ENCODE data around the gene OLFML2A. TPM values are rescaled to one million over a fixed set of nuclear protein-coding genes. Genes with fewer than 3 reads are reported as not detected.
A peak's percentile ranks its signal among the peaks of the same experiment; 100 is the strongest.

OLFML2A gene
- total and polyA plus RNA-seq, 2 of the 4 experiments (the other 2 are of a cell fraction): 2.0 to 5.9 TPM

GRCh38 chr9:124771021-124771866, 5.7 kb upstream of the OLFML2A start, which contains the start of gene NR6A1:
Gene NR6A1 (minus strand): TSS chr9:124771311.
- Histone ChIP-seq H3K9me1 (ENCODE audit: insufficient read depth, low read length) (no peaks in the 10 kb centered on the region), H3K9ac (ENCODE audit: low read depth, low read length) (peak within 1 kb of the TSS; percentile 31; the same call in 1 of the 2 replicates), H2AFZ (replicated peaks; ENCODE audit: low read length, poor library complexity) (peak within 1 kb of the TSS; percentile 92), H3K23ac (ENCODE audit: low read depth, low read length) (peak within 1 kb of the TSS; percentile 97; the same call in 1 of the 2 replicates), H4K20me1 (ENCODE audit: insufficient read depth, low read length) (peaks cover 12% of the 10 kb centered on the region), H2AK5ac (ENCODE audit: low read depth, low read length) (peak within 1 kb of the TSS; percentile 40; the same call in 1 of the 2 replicates), H3K56ac (ENCODE audit: extremely low read depth, insufficient read depth, low read length) (peak within 1 kb of the TSS; percentile 99), H3K4me1 (ENCODE audit: control insufficient read depth, insufficient read depth, low read length) (peaks cover 2% of the 10 kb centered on the region; the same call in 1 of the 2 replicates), H3K14ac (replicated peaks; ENCODE audit: low read depth, low read length) (peak within 1 kb of the TSS; percentile 94), H3K4me2 (ENCODE audit: low read depth, low read length) (peak within 1 kb of the TSS; percentile 80), H4K8ac (ENCODE audit: low read depth in 2 of 2, low read length in 2 of 2) (peak within 1 kb of the TSS in 1 of 2 experiments; percentile 88; a peak in 3 of 4 replicates), H4K5ac (ENCODE audit: low read depth, low read length) (no peak within 1 kb of the TSS), H3K4me3 (ENCODE audit: insufficient read depth, low read depth, low read length) (peak within 1 kb of the TSS; percentile 58), H2BK15ac (ENCODE audit: low read depth, low read length) (peak within 1 kb of the TSS; percentile 100), H3K27me3 (ENCODE audit: control insufficient read depth, insufficient read depth, low read length) (peaks cover 40% of the 10 kb centered on the region), H3K9me3 (ENCODE audit: control insufficient read depth, insufficient read depth, low read length) (no peaks in the 10 kb centered on the region), H3K79me1 (ENCODE audit: low read depth in 1 of 2, low read length in 2 of 2) (no peaks in the 10 kb centered on the region), H3K4ac (ENCODE audit: low read depth, low read length) (peak within 1 kb of the TSS; percentile 85; the same call in 1 of the 2 replicates), H2BK120ac (ENCODE audit: low read depth, low read length) (peak within 1 kb of the TSS; percentile 100), H3K27ac (ENCODE audit: insufficient read depth, low read length) (peak within 1 kb of the TSS; percentile 16), H2BK20ac (ENCODE audit: low read depth, low read length) (peak within 1 kb of the TSS; percentile 100), H3K18ac (ENCODE audit: low read depth, low read length) (peak within 1 kb of the TSS; percentile 51), H2BK5ac (ENCODE audit: low read depth, low read length, poor library complexity, severe bottlenecking) (peak within 1 kb of the TSS; percentile 11), H2AK9ac (replicated peaks; ENCODE audit: low read depth, low read length, poor library complexity) (peak within 1 kb of the TSS; percentile 80), H4K91ac (ENCODE audit: insufficient read depth, low read depth, low read length) (peak within 1 kb of the TSS; percentile 81), H3K36me3 (ENCODE audit: control insufficient read depth, insufficient read depth, low read length) (no peaks in the 10 kb centered on the region)
- ATAC-seq (ENCODE audit: low read depth) (peak; percentile 93), DNase-seq (peak; percentile 95)
- ChIA-PET POLR2A (ENCODE audit: unreplicated experiment) (interaction anchor here (0.6 kb wide), 1 partner anchor 77 kb away, joined by 9 read pairs; no protein-coding TSS in a partner anchor), CTCF (interaction anchor here (0.6 to 9.5 kb wide), 8 partner anchors 10 to 112 kb away, joined by 3 to 165 read pairs (median 4); partner anchors contain the start of gene WDR38)
- whole genome bisulfite sequencing, 2 experiments (ENCODE audit: extremely low coverage in 2 of 2, insufficient read length in 1 of 2): 0% methylated on average over 35 of the region's 82 CpGs; no CpG with 5 or more reads in 1 of the 2 experiments
- intact Hi-C loops (cut with micrococcal nuclease): no loop called here
- in situ Hi-C loops (cut with MboI; ENCODE audit: low sequenced_read_pairs): loop anchor here (5.0 to 10.0 kb wide), 3 partner anchors 81 to 601 kb away; partner anchors contain the start of genes SCAI and WDR38
- dilution Hi-C loops (cut with HindIII; ENCODE audit: low sequenced_read_pairs, unreplicated experiment): no loop called here
- no TSS peak for BruUV-seq (replicated peaks)
- peak; percentile 57 for TF ChIP-seq FOS (IDR thresholded peaks at IDR 0.05; ENCODE audit: low read depth, low read length)
- TF ChIP-seq CHD1 (IDR thresholded peaks at IDR 0.05; ENCODE audit: low read depth, low read length): peak; percentile 99; the same call in 1 of the 2 replicates
- peak; percentile 91 for TF ChIP-seq USF2 (IDR thresholded peaks at IDR 0.05; ENCODE audit: low read depth, low read length)
- TF ChIP-seq POLR2A (IDR thresholded peaks at IDR 0.05; ENCODE audit: low read depth, low read length): no peak
- TF ChIP-seq NFE2L2 (IDR thresholded peaks at IDR 0.05; ENCODE audit: low read depth, low read length): no peak
- peak; percentile 93 for TF ChIP-seq MAZ (IDR thresholded peaks at IDR 0.05; ENCODE audit: borderline replicate concordance, low read depth, low read length)
- no peak for TF ChIP-seq ELK1 (IDR thresholded peaks at IDR 0.05; ENCODE audit: borderline replicate concordance, low read depth, low read length)
- no peak for TF ChIP-seq RFX5 (IDR thresholded peaks at IDR 0.05; ENCODE audit: low read depth, low read length)
- no peak; the same call in 1 of the 2 replicates for TF ChIP-seq CTCF (conservative IDR thresholded peaks at IDR 0.05; ENCODE audit: low read depth, low read length)
- TF ChIP-seq RAD21 (IDR thresholded peaks at IDR 0.05; ENCODE audit: low read length): no peak
- TF ChIP-seq SMC3 (IDR thresholded peaks at IDR 0.05; ENCODE audit: low read depth, low read length): no peak
- no peak for TF ChIP-seq MAFK (IDR thresholded peaks at IDR 0.05; ENCODE audit: low read depth, low read length)
- TF ChIP-seq RCOR1 (IDR thresholded peaks at IDR 0.05; ENCODE audit: insufficient replicate concordance, low read length): no peak
